DOHH2 (cell line): ENCODE results near the gene GCNA.

Source experiments
- H3F3A ChIP-seq: fragments of 200-600 bp; sonication (generic), shearing (Covaris generic); 2 replicates; pipeline ENCODE4 v1.6.0; 2016; ENCODE audit warnings: antibody characterized with exemption, mild to moderate bottlenecking; ENCODE audit not compliant: control insufficient read depth, insufficient read depth
- H3K27ac ChIP-seq: fragments of 200-600 bp; sonication (generic); 2 replicates; pipeline ENCODE4 v1.5.1; 2014; ENCODE audit warnings: low read depth, mild to moderate bottlenecking, low read length, moderate library complexity
- H3K27me3 ChIP-seq: fragments of 200-600 bp; sonication (generic); 2 replicates; pipeline ENCODE4 v1.6.1; 2014; ENCODE audit warnings: mild to moderate bottlenecking, low read length, mixed read lengths; ENCODE audit not compliant: control insufficient read depth
- H3K36me3 ChIP-seq: fragments of 200-600 bp; sonication (generic); 2 replicates; pipeline ENCODE4 v1.6.1; 2014; ENCODE audit warnings: mild to moderate bottlenecking, low read length, moderate library complexity, mixed read lengths; ENCODE audit not compliant: control insufficient read depth
- H3K4me1 ChIP-seq: fragments of 200-600 bp; sonication (generic); 2 replicates; pipeline ENCODE4 v1.6.1; 2014; ENCODE audit warnings: mild to moderate bottlenecking, low read length, mixed read lengths; ENCODE audit not compliant: control insufficient read depth
- H3K4me2 ChIP-seq: fragments of 200-600 bp; sonication (generic); 2 replicates; pipeline ENCODE4 v1.6.0; 2014; ENCODE audit warnings: mild to moderate bottlenecking, low read length, moderate library complexity
- H3K4me3 ChIP-seq: fragments of 200-600 bp; sonication (generic); 2 replicates; pipeline ENCODE4 v1.5.1; 2014; ENCODE audit warnings: mild to moderate bottlenecking, low read length, mixed read lengths
- H3K79me2 ChIP-seq: fragments of 200-600 bp; sonication (generic); 2 replicates; pipeline ENCODE4 v1.6.1; 2014; ENCODE audit warnings: mild to moderate bottlenecking, low read length, mixed read lengths; ENCODE audit not compliant: control insufficient read depth
- H3K9me2 ChIP-seq: fragments of 200-600 bp; sonication (generic); replicated peaks from 2 replicates; pipeline ENCODE4 v1.6.1; 2014; ENCODE audit warnings: mild to moderate bottlenecking, low read length, mixed read lengths; ENCODE audit not compliant: control insufficient read depth
- H3K9me3 ChIP-seq: fragments of 200-600 bp; sonication (generic); 2 replicates; pipeline ENCODE4 v1.6.1; 2014; ENCODE audit warnings: antibody characterized with exemption, low read length, mixed read lengths; ENCODE audit not compliant: control insufficient read depth, insufficient read depth
- H4K20me1 ChIP-seq: fragments of 200-600 bp; sonication (generic); 2 replicates; pipeline ENCODE4 v1.6.0; 2014; ENCODE audit warnings: low read depth, mild to moderate bottlenecking, antibody characterized with exemption, low read length, moderate library complexity; ENCODE audit not compliant: control insufficient read depth, insufficient read depth
- EZH2phosphoT487 ChIP-seq: fragments of 200-600 bp; sonication (generic); IDR thresholded peaks from 2 replicates; pipeline ENCODE4 v1.6.1; 2017; ENCODE audit warnings: borderline replicate concordance, mild to moderate bottlenecking, antibody characterized with exemption, low read length, moderate library complexity, mixed read lengths
- TF ChIP-seq, protein P1 (sequence below): fragments of 200-600 bp; sonication (generic); IDR thresholded peaks from one replicate; pipeline ENCODE4 v1.5.1; 2014; ENCODE audit warnings: antibody characterized with exemption, mild to moderate bottlenecking, low read depth, low read length; ENCODE audit not compliant: poor library complexity, severe bottlenecking

GCNA gene

GRCh38 chrX:71626576-71626975 is 48.3 kb downstream of the GCNA start:
- no peaks in the 10 kb centered on the region for H3K9me2 ChIP-seq

DNA sequence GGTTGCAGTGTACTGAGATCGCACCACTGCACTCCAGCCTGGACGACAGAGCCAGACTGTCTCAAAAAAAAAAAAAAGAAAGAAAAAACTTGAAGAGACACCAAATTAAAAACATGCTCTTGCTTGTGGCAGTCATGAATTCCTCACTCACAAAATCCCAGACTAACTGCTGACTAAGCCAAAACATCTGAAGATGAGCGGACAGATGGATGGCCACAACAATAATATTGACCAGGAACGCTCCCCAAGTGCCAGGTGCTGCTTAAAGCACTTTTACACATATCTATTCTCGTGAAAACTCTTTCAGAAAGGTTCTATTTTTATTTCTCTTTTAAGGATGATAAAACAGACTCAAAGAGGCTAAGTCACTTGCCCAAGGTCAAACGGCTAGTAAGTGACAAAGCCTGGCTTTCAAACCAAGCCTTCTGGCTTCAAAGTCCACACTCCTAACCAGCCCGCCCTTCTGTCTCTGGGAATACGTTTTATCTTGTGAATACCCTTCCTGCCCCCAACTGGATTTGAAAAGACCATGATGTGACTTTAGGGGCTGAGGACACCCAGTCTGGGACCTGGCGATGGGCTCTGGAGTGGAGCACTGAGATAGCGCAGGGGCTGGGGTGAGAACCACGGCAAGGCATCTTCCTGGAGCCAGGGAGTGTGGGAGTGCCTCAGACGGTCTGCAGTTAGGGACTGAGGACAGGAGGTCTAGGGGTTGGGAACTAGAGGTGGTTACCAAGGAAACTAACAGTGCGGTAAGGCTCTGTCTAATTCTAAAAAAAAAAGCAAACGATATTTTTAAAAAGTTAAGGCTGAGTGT is 49.6 kb downstream of the GCNA start:
- Histone ChIP-seq H3K4me3 (no peak overlapping the region), H3K9me3 (no peaks in the 10 kb centered on the region), H3K27me3 (no peaks in the 10 kb centered on the region), H4K20me1 (no peaks in the 10 kb centered on the region), H3K27ac (no peak overlapping the region), H3F3A (no peaks in the 10 kb centered on the region), H3K4me1 (peaks cover 22% of the 10 kb centered on the region), H3K36me3 (no peaks in the 10 kb centered on the region), H3K9me2 (no peaks in the 10 kb centered on the region), H3K4me2 (no peak overlapping the region), H3K79me2 (no peaks in the 10 kb centered on the region)
- no peak for TF ChIP-seq EZH2phosphoT487
- TF ChIP-seq, protein P1, sequence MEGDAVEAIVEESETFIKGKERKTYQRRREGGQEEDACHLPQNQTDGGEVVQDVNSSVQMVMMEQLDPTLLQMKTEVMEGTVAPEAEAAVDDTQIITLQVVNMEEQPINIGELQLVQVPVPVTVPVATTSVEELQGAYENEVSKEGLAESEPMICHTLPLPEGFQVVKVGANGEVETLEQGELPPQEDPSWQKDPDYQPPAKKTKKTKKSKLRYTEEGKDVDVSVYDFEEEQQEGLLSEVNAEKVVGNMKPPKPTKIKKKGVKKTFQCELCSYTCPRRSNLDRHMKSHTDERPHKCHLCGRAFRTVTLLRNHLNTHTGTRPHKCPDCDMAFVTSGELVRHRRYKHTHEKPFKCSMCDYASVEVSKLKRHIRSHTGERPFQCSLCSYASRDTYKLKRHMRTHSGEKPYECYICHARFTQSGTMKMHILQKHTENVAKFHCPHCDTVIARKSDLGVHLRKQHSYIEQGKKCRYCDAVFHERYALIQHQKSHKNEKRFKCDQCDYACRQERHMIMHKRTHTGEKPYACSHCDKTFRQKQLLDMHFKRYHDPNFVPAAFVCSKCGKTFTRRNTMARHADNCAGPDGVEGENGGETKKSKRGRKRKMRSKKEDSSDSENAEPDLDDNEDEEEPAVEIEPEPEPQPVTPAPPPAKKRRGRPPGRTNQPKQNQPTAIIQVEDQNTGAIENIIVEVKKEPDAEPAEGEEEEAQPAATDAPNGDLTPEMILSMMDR, result no peak

More at GRCh38 chrX:71626576-71626975, 48.3 kb downstream of the GCNA start:
- no peak overlapping the region for H3K4me2 ChIP-seq
- no peaks in the 10 kb centered on the region for H3K36me3 ChIP-seq
- no peaks in the 10 kb centered on the region for H3K9me3 ChIP-seq
- no peak overlapping the region for H3K4me3 ChIP-seq
- no peaks in the 10 kb centered on the region for H3K79me2 ChIP-seq
- no peak for TF ChIP-seq EZH2phosphoT487
- TF ChIP-seq, protein P1, result no peak
- no peak overlapping the region for H3K27ac ChIP-seq
- no peaks in the 10 kb centered on the region for H3F3A ChIP-seq
- peaks cover 28% of the 10 kb centered on the region for H3K4me1 ChIP-seq
- H4K20me1 ChIP-seq, result no peaks in the 10 kb centered on the region
- H3K27me3 ChIP-seq, result no peaks in the 10 kb centered on the region

DNA sequence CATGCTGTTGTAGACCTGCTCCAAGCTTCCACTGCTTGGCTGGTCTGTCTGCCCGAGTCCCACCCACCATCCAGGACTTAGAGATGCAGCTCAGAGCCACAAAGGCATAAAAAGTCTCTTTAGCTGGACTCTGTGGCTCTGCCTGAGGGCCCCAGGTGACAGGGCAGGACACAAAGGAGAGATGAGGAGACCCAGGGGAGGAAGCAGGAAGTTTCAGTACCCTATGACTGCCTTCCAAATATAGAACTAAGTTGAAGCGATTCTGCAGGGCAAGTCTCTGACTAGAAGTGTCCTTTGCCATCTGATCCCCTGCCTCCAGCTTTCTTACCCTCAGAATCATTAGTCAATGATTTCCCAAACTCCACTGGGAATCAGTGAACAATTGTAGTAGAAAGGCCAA is 51.2 kb downstream of the GCNA start:
- no peaks in the 10 kb centered on the region for H4K20me1 ChIP-seq
- H3K9me3 ChIP-seq, result no peaks in the 10 kb centered on the region
- 0 out of 2 replicates have a peak overlapping the region, but pooled peaks have one; percentile 20 for H3K4me3 ChIP-seq
- no peaks in the 10 kb centered on the region for H3K9me2 ChIP-seq
- no peak overlapping the region for H3K27ac ChIP-seq
- H3F3A ChIP-seq, result no peaks in the 10 kb centered on the region
- H3K36me3 ChIP-seq, result no peaks in the 10 kb centered on the region
- peaks cover 11% of the 10 kb centered on the region for H3K4me1 ChIP-seq
- H3K79me2 ChIP-seq, result no peaks in the 10 kb centered on the region
- H3K27me3 ChIP-seq, result no peaks in the 10 kb centered on the region
- peak overlapping the region; percentile 52 for H3K4me2 ChIP-seq
- TF ChIP-seq, protein P1, result no peak
- no peak for TF ChIP-seq EZH2phosphoT487
